ENCODE results near the gene HSD3B2. TPM values are rescaled to one million over a fixed set of nuclear protein-coding genes. Genes with fewer than 3 reads are reported as not detected.

HSD3B2 gene
- total RNA-seq, 1 experiment from 2014 or later = not detected

DNA sequence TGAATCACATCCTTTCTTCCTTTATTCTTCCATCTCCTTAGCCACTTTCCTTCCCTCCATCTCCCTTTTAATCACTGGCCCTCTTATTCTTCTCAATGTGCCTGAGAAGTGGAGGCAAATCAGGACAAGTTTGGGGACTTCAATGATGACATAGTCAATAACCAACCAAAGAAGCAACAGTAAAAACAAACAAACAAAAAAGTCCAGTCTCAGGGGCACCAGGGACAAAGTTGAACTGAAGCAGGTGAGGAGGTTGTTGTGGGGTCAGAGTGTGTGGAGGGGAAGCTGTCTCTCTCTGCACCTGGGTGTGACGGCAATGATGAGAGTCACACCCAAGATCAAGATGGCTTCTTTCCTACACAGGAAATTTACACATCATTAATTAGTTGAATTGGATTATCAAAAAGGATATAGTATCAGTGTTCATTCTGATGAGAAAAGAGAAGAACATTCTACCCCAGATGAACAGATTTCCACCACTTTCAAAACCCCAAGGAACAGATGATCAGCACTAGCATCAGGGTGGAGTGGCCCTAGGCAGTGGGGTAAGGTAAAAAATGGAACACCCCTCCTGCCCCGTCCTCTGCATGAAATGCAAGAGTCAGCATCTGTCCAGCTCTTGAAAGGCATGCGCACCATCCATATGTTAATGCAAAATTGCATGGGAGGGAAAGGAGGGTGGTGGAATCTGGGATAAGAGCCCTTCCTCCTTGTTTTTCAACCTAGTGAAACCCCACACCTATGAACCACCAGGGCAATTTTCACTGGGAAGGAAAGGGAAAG, 32.6 kb downstream of the HSD3B2 start:
- Histone ChIP-seq H2AK5ac (ENCODE audit: insufficient read length, low read length) (no peak overlapping the region), H2BK120ac (ENCODE audit: low read depth, low read length, poor library complexity, severe bottlenecking) (no peak overlapping the region), H3K23ac (ENCODE audit: insufficient read length, low read depth, low read length) (no peak overlapping the region), H3K27me3 (ENCODE audit: insufficient read depth, low read length) (no peaks in the 10 kb centered on the region), H3K27ac (ENCODE audit: insufficient read length, low read depth, low read length) (no peak overlapping the region), H3T11ph (ENCODE audit: low read length) (no peak overlapping the region), H4K8ac (replicated peaks; ENCODE audit: insufficient read length, low read depth, low read length) (no peak overlapping the region), H2AFZ (ENCODE audit: low read length) (no peak overlapping the region), H2BK20ac (ENCODE audit: low read depth, low read length, poor library complexity, severe bottlenecking) (no peak overlapping the region), H2BK5ac (ENCODE audit: insufficient read length, low read length) (no peak overlapping the region), H4K91ac (ENCODE audit: insufficient read length, low read depth, low read length) (no peak overlapping the region), H3K79me2 (ENCODE audit: insufficient read depth, low read length) (no peaks in the 10 kb centered on the region), H4K20me1 (ENCODE audit: control insufficient read depth, insufficient read depth, insufficient read length) (no peaks in the 10 kb centered on the region), H3K4ac (ENCODE audit: low read depth, low read length) (no peak overlapping the region), H3K56ac (ENCODE audit: insufficient read length, low read depth, low read length) (no peak overlapping the region), H3K9ac (ENCODE audit: extremely low read depth, insufficient read length, low read length) (no peak overlapping the region), H3K4me1 (ENCODE audit: insufficient read depth, low read length) (peaks cover 6% of the 10 kb centered on the region; the same call in 1 of the 2 replicates), H3K14ac (ENCODE audit: insufficient read depth, low read length) (no peak overlapping the region), H3K18ac (ENCODE audit: insufficient read length, low read depth, low read length) (no peak overlapping the region), H2BK12ac (ENCODE audit: insufficient read length, low read depth, low read length) (no peak overlapping the region), H3K23me2 (ENCODE audit: insufficient read length, low read depth, low read length, poor library complexity, severe bottlenecking) (no peaks in the 10 kb centered on the region), H3K79me1 (ENCODE audit: insufficient read depth, low read depth, low read length, poor library complexity, severe bottlenecking) (no peaks in the 10 kb centered on the region), H3K9me3 (ENCODE audit: control insufficient read depth, low read depth, low read length) (no peaks in the 10 kb centered on the region), H2BK15ac (ENCODE audit: low read depth, low read length) (no peak overlapping the region), H3K4me2 (ENCODE audit: insufficient read depth, insufficient read length, low read length) (no peak overlapping the region), H4K5ac (ENCODE audit: insufficient read length, low read depth, low read length) (no peak overlapping the region)
- no peaks in the 10 kb centered on the region for H3K36me3 Mint-ChIP-seq (ENCODE audit: insufficient read depth in 1 of 3, low read depth in 3 of 3)
- no peaks in the 10 kb centered on the region for H3K27me3 Mint-ChIP-seq (ENCODE audit: low read depth)
- H3K9me3 Mint-ChIP-seq = no peaks in the 10 kb centered on the region
- no peak overlapping the region for H3K27ac Mint-ChIP-seq
- DNase-seq = no peak
- no peak overlapping the region for H3K4me3 Mint-ChIP-seq
- TF ChIP-seq CTCF (conservative IDR thresholded peaks at IDR 0.05) = no peak
- WGBS (ENCODE audit: extremely low coverage, insufficient read length, low lambda C conversion rate) = no CpG with 5 or more reads among the region's 3 CpGs
- H3K4me1 Mint-ChIP-seq = peaks cover 8 to 14% of the 10 kb centered on the region in 2 experiments
